ENCODE measurements around the gene MAPRE2.

GRCh38 chr18:35097195-35097594 lies 56.0 kb downstream of the MAPRE2 start:
- no peak for TF ChIP-seq CTCF (IDR thresholded peaks at IDR 0.05)
- no peak for TF ChIP-seq POLR2A (IDR thresholded peaks at IDR 0.05; ENCODE audit: low read depth)
- no peak for TF ChIP-seq EP300 (IDR thresholded peaks at IDR 0.05)
